Stimulated activated CD4-positive, alpha-beta T cell treated with anti-CD3 and anti-CD28 coated beads, Interleukin-15, amount 100 ng/mL, for 24 hours (primary cell): Measurements from ENCODE around the gene LRMDA.

Experiments used
- DNase-seq: peaks from one replicate; pipeline ENCODE4 v3.0.0-alpha.2; 2020

LRMDA gene

DNA sequence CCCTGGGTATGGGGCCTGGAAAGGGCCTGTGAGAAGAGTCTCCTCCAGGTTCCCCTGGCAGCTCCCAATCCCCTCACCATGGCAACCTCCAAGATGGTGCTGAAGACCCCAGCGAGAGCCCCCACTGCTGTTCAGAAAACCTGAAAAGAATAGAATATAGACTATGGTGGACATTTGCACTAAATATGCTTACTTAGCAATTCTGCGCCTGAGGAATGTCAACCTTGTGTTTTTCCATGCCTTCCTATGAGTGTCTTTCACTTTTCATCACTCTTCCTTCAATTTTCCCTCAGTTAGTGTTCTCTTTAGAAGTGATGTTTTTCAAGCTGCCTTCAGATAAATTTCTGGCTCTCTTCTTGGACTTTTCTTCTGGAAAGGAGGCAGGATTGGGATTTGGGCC is 589.2 kb downstream of the LRMDA start:
- DNase-seq, result no peak

DNA sequence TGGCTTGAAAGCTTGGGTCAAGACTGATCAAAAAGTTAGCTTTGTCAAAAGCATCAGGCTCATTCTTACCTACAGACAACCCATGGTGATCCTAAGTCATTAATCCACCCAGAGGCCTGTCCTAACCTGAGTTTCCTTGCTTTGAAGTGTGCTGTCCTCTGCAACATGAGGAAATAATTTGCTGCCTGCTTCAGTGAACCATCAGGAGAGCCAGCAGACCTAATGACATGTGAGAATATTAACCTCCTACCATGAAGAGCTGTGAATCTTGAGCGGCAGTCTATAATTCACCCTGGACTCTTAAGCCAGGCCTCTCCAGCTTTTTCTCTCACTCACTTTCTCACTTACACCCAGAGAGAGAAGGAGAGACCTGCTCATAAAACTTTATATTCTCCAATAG is 590.0 kb downstream of the LRMDA start:
- DNase-seq, result no peak

DNA sequence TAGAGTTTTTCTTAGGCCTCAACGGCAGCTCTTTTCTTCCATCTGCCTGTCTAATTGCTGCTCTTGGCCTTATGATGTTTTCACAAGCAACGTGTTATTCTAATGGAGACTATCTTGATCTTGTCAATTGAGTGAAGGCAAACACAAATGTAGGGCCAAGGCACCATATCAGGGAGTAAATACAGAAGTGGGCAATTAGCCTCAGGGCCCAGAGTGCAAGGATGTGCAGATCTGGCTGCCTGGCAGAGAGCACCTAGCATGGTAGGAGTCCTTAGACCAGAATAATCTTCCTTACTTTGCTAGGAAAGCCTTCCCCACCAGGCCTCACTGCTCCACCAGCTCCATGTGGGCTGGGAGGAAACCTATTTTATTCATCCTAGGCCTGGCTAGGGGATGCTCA is 590.9 kb downstream of the LRMDA start:
- no peak for DNase-seq

DNA sequence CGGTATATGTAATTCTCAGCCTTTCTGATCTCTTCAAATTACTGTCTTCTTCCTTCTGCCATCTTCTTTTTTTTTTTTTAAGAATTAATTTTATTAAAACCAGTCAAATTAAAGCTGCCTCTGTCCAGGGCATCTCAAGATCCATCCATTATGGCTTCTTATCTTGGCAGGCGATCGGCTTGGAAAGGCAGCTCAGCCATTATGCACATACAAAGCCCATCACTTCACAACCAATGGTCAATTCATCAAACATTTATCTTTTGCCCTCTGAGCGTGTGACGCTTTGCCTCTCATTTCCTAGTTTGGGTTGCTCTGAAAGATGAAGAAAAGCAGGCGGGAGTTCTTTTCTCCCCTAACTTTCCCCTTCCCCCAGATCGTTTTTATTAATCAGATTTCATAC is 591.6 kb downstream of the LRMDA start:
- no peak for DNase-seq

DNA sequence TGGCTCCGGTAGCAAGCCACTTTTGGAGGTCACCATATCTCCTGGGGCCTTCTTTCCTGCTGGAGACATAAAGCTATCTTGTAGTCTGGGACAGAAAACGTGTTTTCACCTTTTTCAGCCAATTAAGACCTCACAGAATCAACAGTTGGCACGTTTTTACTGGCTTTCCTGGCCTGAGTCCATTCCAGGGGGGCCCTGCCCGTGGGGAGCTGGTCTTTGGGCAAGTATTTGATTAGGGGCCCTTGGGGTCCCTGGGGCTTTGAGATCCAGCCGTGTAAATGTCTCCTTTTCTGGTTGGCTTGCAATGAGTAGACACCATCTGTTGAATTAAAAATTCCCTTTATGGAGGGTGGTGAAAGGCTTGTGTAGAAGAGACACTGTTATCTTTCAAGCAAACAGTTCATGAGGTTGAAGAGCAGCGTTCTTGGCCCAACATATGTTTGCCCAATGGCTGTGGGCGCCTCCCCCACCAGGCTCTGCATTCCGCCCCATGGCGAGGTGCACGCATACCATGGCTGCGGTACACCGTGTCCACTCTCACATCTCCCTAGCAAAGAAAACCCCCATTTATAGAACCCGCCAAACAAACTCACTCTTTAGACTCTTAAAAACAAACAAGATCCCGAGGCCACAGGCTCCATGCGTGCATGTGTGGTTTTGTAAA is 593.2 kb downstream of the LRMDA start:
- no peak for DNase-seq

DNA sequence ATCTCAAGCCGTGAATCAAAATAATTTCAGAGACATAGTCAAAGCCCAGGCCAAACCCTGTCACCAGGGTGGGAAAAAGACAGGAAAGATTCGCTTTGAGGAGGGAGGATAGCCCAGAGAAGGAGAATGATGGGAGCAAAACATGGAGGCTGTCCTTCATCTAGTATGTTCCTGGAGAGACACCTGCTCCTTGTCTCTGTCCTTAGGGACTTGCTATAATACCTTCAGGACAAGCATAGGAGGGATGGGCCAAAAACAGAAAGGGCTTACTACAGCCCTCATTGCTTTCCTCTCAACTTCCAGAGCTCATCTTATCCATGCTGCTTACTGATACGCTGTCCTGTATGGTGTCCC is 593.7 kb downstream of the LRMDA start:
- DNase-seq, result no peak

DNA sequence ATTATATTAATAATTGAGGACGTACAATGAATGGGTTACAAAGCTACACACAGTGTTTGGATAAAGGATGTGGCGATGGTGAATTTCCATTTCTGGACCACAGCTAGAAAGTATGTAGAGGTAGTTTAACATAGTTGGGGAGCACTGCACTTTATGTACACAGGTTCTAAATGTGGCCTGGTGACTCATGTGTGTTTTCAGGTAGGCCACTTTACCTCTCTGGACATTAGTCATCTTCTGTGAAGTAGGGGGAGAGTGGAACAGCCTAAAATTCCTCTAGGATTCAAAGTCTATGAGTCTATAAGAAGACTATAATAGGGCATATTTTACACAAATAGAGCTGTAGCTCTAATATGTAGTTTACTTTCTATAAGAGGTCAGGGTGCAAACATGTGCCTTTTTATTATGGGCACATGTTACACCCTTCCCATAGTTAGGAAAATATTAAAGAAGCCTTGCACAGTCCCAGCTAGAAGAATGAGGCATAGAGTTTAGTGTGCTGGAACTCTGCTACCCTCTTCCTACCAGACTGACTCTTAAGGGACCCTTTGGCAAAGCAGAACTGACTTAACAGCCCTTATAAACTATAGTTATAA is 594.9 kb downstream of the LRMDA start:
- DNase-seq, result no peak

DNA sequence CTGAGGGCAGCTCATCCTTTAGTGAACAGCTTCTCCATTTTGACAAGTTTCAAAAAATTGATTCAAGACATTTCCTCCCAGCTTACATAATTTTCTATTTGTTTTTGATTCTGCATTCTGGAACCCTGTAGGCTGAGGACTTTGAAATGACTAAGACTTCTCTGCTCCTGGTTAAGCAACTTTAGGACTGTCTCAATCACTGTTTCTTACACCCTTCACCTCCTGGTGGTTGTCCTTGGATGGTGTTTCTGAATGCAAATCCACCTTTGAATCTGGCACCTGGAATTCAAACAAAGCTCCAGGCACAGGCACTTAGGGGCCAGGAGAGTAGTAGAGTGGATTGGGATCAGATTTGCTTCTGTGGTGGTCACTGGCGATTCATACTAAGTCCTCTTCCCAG is 595.5 kb downstream of the LRMDA start:
- DNase-seq, result no peak

DNA sequence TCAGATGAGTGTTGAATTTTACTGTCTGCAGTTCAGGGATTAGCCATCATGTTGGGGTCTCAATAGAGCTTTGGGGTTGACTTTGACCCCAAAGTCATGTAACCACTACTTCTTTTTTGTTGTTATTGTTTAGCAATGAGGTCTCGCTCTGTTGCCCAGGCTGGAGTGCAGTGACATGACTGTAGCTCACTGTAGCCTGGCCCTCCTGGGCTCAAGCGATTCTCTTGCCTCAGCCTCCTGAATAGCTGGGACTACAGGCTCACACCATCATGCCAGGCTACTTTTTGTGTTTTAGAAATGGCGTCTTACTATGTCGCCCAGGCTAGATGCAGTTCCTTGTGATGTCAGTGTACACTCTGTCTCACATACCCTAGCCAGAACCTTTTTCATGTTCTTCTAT is 598.4 kb downstream of the LRMDA start:
- no peak for DNase-seq

DNA sequence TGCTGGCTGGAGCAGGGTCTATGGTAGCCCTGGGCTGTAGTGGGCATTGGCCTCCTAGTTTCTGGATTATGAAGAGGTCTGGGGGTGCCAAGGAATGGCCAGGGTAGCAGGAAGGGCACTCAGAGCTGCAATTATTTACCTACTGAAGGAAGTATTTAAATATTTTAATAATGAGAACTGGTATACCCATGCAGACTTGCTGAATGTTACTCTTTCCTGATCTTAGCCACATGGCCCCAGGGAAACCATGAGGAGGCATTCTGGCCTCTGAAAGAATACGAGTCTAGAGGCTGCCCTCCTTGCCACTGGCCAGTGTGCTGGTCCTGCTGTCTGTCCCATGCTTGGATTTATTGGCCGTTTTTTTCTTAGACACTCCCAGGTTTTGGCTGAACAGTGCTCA is 599.7 kb downstream of the LRMDA start:
- no peak for DNase-seq

DNA sequence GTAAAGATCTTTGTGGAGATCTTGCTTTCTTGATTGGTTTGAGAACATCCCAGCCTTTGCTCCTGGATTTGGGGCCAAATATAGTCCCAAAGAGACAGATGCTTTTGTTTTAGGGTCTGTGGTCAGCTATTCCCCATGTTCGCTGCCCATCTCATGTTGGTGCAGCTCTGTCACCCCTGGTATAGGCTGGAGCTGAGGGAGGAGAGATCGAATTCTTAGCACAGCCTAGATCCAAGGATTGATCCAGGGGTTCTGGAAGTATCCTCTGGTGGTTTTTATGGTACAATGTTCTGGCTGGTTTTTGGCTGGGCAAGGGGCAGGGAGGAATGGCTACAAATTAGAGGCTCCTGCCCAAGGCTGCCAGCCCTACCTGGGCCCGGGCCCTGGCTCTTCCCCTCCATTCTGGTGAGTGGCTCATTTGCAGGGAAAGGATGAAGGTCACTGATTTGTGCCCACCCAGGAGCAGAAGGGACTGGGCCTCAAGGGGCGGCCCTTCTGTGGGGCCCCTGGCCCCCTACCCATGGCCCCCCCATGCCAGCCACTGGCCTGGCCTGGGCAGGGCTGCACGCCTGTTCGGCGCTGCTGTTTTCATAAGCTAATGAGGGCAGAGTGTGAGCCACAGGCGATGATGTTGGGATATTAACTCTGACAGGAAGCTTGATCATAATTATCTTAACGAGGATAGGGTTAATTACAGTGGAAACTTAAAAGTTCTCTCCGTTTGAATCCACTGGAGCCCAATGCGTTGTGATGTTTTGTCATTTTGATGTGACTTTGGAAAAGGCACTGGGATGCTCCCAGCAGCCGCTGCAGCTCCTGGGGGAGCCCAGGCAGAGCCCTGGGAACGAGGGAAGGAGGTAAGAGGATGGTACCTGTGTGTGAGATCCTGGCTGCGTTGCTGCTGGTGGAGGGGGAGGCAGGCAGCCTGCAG is 600.6 kb downstream of the LRMDA start:
- DNase-seq, result no peak

DNA sequence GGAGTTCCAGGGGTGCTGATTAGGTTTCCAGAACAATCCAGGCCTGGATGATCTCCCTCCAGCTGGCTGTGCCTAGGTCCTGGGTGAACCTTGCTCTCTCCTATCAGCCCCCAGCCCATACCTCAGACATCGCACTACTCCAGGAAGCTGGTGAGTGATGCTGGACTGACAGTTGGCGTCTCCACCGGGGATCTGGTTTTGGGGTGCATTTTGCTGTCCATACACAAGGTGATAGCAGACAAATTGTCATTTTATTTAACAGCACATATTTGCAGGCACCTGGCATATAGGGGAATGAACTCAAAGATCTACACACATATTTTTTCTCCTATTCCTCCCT is 601.2 kb downstream of the LRMDA start:
- DNase-seq, result no peak

DNA sequence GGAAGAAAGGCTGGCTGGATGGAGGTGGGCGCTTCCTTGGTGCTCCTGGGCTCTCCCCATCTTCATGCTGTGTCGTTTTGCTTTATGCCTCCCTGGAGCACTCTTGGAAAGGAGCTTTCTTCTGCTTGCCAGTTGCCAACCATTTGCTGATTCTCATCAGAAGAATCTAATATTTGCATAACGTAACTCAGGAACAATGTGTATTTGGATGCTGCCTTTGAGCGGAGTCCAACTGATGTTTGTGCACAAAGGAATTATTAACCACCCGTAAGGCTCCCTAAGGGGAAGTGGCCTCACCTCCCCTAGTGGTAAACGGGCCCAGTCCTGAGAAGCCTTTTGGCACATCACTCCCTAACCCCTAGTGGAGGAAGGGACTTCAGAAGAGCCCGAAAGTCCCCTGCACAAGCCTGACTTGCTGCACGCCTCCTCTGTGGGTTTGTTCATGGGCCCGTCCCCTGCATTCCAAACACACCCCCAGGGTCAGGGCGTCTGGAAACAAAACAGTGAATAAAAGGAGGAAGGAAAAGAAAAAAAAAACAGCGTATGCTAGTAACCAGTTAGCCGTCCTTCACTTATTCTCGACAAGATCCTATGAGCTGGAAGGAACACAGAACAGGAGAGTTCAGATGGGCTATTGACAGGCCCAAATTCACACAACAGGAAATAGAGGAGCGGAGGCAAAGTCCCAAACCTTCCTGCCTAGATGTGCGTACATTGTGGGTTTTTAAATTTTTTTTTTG is 602.2 kb downstream of the LRMDA start:
- no peak for DNase-seq

DNA sequence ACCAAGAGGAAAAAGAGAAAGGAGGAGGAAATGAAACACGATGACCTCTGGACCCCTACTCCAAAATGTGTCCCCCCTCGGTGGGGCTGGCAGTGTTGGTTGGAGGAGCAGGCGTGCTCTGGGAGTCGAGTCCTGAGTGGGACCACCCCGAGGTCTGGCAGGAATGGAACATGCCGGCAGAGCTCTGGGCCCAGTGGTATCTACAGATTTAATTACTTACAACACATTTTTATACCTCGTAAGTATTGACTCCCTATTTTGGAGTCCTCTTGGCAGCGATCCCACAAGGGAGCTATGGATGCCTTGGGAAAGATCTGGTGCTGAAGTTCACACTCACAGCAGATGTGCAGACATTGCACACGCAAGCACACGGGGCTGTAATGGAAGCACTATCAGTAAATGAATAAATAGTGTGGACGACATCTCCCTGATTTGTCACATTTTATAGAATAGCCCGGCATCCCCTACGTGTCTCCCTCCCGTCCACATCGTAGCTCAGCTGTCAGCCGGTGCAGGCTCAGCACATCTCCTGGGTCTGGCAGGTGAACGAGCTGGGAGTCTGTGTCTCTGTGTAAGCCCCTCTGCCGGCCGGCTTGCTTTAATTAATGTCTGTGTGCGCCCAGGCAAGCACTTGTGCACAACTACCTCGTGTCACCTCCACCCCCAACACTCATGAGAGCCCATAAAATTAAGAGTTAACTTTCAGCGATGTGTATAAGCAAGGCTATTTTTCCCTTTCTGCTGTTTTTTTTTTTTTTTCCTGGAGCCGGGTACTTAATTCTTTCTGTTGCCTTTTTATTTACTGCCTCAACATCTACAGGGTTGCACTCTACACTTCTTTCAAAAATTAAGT is 603.2 kb downstream of the LRMDA start:
- DNase-seq, result no peak

DNA sequence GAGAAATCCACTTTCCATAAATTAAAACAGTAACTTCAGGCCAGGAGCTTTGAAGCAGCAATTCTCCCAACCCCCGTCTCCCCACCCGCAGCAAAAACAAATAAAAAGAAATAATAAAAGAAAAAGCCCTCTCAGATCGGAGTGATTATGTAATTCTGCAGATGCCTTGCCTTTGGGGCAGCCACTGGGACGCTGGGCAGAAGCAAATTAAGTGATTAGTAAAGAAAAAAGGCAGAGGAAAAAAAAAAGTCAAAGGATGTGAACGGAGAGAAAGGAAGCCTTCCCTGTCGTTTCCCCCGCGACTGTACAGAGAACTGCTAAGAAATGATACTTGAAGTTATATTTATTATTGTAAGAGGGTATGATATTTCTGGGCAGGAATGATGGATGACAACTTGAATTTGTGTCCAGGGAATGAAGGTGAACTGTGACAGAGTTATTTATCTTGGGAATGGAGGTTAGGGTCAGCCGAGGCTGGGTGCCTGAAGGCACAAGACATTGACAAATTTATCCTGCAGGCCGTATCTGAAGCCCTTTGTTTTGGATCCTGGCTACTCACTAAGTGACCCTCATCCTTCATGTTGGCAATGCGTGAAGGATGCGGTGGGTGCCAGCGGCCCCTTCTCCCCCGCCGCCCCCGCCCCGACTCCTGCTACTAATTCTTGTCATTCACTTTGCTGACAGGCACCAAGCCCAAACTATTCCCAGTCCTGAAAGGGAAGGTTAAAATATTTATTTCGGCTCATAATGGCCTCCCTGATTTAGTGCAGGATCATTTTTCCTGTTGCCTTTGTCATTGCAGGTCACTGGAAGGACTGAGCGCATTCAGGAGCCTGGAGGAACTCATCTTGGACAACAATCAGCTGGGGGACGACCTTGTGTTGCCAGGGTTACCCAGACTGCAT is 604.0 kb downstream of the LRMDA start:
- no peak for DNase-seq

DNA sequence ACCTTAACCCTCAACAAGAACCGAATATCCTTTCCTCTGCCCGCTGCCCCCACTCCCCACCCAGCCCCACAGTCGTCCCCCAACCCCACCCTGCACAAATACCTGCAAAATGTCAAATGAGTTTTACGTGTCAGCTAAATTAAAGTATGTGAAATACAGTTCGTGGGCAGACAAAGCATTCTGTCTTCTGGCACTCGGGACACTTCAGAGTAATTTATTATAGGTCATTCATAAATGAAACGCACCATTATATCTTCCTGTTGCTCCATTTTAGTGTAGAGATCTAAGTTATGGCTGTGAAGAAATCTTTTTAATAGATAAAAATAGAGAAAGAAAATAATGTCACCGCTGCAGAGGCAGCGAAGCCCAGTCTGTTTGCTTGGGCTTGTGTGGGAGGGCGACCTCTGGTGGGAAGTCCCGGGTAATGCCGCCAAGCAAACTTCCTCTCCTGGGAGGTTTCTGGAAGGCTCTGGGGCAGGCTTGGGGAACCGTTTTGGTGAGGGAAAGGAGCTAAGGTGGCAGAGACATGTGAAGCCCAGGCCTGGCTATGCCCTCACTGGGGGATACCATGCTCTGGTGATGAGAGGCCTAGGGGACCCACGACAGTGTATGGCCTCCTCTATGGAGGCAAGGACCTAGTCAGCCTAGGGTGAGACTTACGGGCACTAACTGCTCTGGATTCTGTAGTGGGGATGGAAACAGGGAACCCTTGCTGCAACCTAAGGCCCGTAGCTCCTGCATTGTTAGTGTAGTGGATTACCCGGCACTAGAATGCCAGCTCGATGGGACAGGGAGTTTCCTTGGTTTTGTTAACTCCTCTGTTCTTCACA is 604.9 kb downstream of the LRMDA start:
- DNase-seq, result peak; percentile 51

DNA sequence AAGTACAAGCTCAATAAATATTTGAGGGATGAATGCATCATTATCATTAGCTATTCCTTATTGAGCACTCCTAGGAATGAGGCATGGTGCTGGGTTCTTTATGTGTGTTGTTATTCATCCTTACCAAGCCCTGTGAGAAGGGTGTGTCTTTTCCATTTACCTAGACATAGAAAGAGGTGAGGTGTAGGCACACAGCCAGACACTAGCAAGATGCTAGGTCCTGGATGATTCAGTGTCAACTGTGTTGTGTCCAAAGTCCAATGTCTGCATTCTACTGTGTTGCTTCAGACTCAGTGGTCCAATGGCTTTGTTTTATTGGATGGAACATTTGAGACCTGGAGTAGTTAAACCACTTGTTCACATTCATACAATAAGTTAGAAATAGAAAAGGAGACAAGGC is 605.5 kb downstream of the LRMDA start:
- DNase-seq, result no peak

DNA sequence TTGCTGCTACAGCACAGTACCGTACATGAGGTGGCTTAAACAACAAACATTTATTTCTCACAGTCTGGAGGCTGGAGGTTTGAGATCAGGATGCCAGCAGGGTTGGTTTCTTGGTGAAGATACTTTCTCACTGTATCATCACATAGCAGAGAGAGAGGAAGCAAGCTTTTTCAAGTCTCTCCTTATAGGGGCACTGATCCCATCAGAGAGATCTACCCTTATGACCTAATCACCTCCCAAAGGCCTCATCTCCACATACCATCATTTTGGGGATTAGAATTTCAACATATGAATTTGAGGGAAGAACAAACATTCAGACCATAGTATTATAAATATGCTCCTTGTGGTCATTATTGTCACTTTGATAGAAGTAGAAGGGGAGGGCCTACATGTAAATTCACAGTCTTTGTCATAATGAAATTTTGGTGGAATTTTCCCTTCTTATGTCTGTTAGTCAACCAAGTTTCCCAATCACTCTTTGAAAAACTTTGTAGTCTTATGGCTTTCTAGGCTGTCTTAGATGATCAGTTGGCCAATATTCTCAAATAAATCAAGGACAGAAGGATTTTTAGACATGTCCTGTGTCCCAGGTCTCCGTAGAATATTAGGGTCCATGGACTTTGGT is 606.2 kb downstream of the LRMDA start:
- no peak for DNase-seq

DNA sequence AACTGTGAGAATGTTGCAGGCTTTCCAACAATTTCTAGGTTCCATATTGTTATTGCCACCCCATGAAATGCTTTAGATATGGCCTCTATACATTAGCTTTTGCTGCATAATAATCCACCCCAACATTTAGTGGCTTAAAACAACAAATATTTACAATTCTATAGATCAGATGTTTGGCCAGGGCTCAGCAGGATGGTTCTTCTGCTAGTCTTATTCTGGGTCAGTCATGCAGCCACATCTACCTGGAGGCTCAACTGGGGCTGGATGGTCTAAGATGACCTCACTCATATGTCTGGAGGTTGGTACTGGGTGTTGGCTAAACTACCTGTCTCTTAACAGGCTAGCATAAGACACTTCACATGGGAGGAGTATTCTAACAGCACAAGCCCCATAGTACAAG is 607.3 kb downstream of the LRMDA start:
- no peak for DNase-seq
